Psoas muscle (tissue), 8 donors: Measurements from ENCODE around the gene PIGT. TPM values are rescaled to one million over a fixed set of nuclear protein-coding genes. Genes with fewer than 3 reads are reported as not detected.

Experiments used
- ATAC-seq, 4 donors: fragments of 200-7000 bp; cut with Tn5 transposase; one replicate each; pipeline ENCODE4 v1.9.1; 2020; ENCODE audit warnings: moderate library complexity in 3 of 4, mild to moderate bottlenecking in 2 of 4
- DNase-seq, 2 donors: peaks; one replicate each; pipeline ENCODE4 v3.0.0-alpha.2; 2020
- H3K27ac ChIP-seq: fragments of 200-600 bp; one replicate; pipeline ENCODE4 v1.8.0; 2022
- H3K27me3 ChIP-seq, 3 donors: fragments of 200-600 bp in 1 of 3; one replicate each; pipeline versions ENCODE4 v1.6.1 to v1.8.0; 2013 to 2022; ENCODE audit warnings: low read length in 2 of 3, mild to moderate bottlenecking in 2 of 3, moderate library complexity in 1 of 3; ENCODE audit not compliant: insufficient read depth in 3 of 3
- H3K36me3 ChIP-seq, 2 donors: fragments of 200-600 bp in 1 of 2; one replicate each; pipeline versions ENCODE4 v1.6.1 to v1.8.0; 2013 to 2022; ENCODE audit warnings: low read depth in 1 of 2, mild to moderate bottlenecking in 1 of 2, moderate library complexity in 1 of 2; ENCODE audit not compliant: insufficient read depth in 1 of 2
- H3K4me1 ChIP-seq: fragments of 200-600 bp; one replicate; pipeline ENCODE4 v1.8.0; 2022
- H3K4me3 ChIP-seq: fragments of 200-600 bp; one replicate; pipeline ENCODE4 v1.8.0; 2022; ENCODE audit warnings: mild to moderate bottlenecking
- H3K9me3 ChIP-seq: fragments of 200-600 bp; one replicate; pipeline ENCODE4 v1.8.0; 2022
- CTCF ChIP-seq: fragments of 200-600 bp; IDR thresholded peaks from one replicate; pipeline ENCODE4 v1.8.0; 2022; ENCODE audit warnings: antibody characterized with exemption
- WGBS, 3 donors: extraction: QIAGEN DNeasy Blood & Tissue Kit; methylation state at CpG; one replicate each; pipeline versions ENCODE4 v1.1.6 to v1.1.7; 2013; 5-methylcytosine and 5-hydroxymethylcytosine counted together
- intact Hi-C, 2 donors: fragments of 100-400 bp; cut with DNase I; formaldehyde crosslinking; loops; one replicate each; pipeline versions ENCODE4 v1.11.0 to v1.14.2; 2022
- polyA plus RNA-seq, 3 donors: library from polyadenylated mRNA; stranded (reverse); fragments of 200-250 nt; gene quantifications; one replicate each; pipeline ENCODE4 v1.2.3, GENCODE V29; 2013
- total RNA-seq, 4 donors: library from RNA; stranded (reverse); fragmentation: NEBNext Ultra II Directional in 2 of 4; extraction: Animal tissue kit (Norgen Biotek cat#: 25700) in 2 of 4; gene quantifications; one replicate each; pipeline versions ENCODE4 v1.2.1 to v1.2.4, GENCODE V29; 2021 to 2023
- donor health status: healthy with polysubstance abuse.
- donor health status: DM: no; HTN: no; CAD: no; lungs with moderate emphysema.
- donor health status: Bipolar disorder and iron deficiency.
- donor health status: healthy.
- donor health status: DM: yes; HTN: yes; CAD: no.
- donor health status: DM: no; HTN: no; CAD: no.
- donor health status: DM: no; HTN: no; CAD: no.
- donor health status: DM: yes; HTN: yes; CAD: no.

PIGT gene
- total and polyA plus RNA-seq, 7 donors, result 48.0 to 113 (median 58.8) TPM

DNA sequence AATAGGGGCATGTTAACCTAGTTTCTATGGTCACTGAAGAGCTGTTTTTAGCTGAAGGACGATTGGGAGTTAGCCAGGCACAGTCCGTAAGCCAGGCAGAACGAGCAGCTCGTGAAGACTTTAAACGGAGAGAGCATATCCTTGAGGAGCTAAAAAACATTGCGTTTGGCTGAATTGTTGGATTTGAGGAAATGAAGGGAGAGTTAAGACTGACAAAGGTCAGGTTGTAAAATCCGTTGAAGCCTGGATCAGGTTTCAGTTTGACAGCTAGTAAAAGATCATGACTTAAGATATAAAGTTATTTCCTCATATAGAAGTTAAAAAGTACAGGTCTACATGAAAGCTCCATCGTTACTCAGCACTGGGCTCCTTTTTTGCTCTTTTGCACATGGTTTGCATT lies 5.1 kb upstream of the PIGT start:
- peaks cover 0 to 46% of the 10 kb centered on the region in 2 donors for H3K36me3 ChIP-seq
- H3K9me3 ChIP-seq, result no peaks in the 10 kb centered on the region
- TF ChIP-seq CTCF, result no peak
- intact Hi-C loops, result no loop called here
- WGBS, 3 donors, result 14 to 27% (median 19%) methylated on average over 8 of the region's 8 CpGs
- H3K4me1 ChIP-seq, result peaks cover 37% of the 10 kb centered on the region
- no peak for ATAC-seq
- no peaks in the 10 kb centered on the region for H3K27me3 ChIP-seq
- no peak for DNase-seq
- H3K27ac ChIP-seq, result peak overlapping the region; percentile 67
- H3K4me3 ChIP-seq, result no peak overlapping the region

DNA sequence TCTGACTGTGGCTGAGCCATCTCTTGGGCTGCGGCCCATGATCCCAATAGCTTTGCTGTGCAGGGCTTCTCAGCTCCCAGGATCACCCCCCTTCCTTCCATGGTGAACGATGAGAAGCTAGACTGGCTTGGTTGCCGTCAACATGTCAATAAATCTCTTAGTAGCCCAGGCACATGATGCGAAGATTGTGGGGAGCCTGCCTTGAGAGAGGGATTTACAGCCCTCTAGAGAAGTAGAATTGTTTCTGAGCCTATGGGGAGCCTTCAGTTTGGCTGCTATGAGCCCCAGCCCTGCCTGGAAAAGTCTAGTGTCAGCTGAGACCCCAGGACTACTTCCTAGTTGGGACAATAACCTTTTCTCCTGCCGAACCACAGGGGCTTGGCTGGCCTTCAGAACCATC lies 3.3 kb upstream of the PIGT start:
- Histone ChIP-seq H3K27me3 (no peaks in the 10 kb centered on the region), H3K4me3 (no peak overlapping the region), H3K9me3 (no peaks in the 10 kb centered on the region), H3K4me1 (peaks cover 44% of the 10 kb centered on the region), H3K36me3 (peaks cover 0 to 46% of the 10 kb centered on the region in 2 donors), H3K27ac (no peak overlapping the region)
- intact Hi-C loops, result no loop called here
- WGBS, 3 donors, result 47 to 52% (median 48%) methylated on average over 5 of the region's 5 CpGs
- DNase-seq (no peak), ATAC-seq (no peak)
- no peak for TF ChIP-seq CTCF

GRCh38 chr20:45413479-45413878 lies 2.5 kb upstream of the PIGT start:
- no peak for ATAC-seq
- H3K4me3 ChIP-seq, result no peak overlapping the region
- peaks cover 35% of the 10 kb centered on the region for H3K4me1 ChIP-seq
- no peak for TF ChIP-seq CTCF
- no peaks in the 10 kb centered on the region for H3K27me3 ChIP-seq
- no peak for DNase-seq
- H3K36me3 ChIP-seq, result peaks cover 0 to 47% of the 10 kb centered on the region in 2 donors
- H3K27ac ChIP-seq, result no peak overlapping the region
- 73 to 79% (median 78%) methylated on average over 3 of the region's 3 CpGs for WGBS, 3 donors
- intact Hi-C loops, result no loop called here
- no peaks in the 10 kb centered on the region for H3K9me3 ChIP-seq

DNA sequence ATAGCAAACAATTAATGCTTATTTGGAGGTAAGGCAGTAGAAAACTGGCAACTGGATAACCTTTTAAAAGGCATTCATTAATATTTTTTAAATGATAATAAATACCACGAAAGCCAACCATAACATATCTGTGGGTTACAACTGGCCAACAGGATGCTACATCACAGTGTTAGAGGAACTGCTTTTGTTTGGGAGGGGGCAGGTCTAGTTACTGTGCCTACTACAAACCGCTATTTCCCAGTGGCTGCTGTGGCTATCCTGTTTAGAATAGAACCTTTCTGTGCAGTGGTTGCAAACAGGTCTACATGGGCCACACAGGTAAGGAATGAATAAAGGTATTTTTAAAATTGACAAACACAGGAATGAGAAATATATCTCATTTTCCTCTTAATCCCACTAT lies 976 bp downstream of the PIGT start:
- Histone ChIP-seq H3K4me3 (peak overlapping the region; percentile 82), H3K27me3 (no peaks in the 10 kb centered on the region), H3K27ac (no peak overlapping the region), H3K36me3 (peaks cover 4 to 47% of the 10 kb centered on the region in 2 donors), H3K9me3 (no peaks in the 10 kb centered on the region), H3K4me1 (peaks cover 17% of the 10 kb centered on the region)
- TF ChIP-seq CTCF, result no peak
- no peak for ATAC-seq
- 76 to 86% (median 78%) methylated on average over 2 of the region's 2 CpGs for WGBS, 3 donors
- intact Hi-C loops, result loop anchor here in 1 of 2 donors (5.0 kb wide), 1 partner anchor 45 kb away; no protein-coding TSS in a partner anchor
- DNase-seq, result no peak
